ENCODE results near the gene TIMM10B. TPM values are rescaled to one million over a fixed set of nuclear protein-coding genes. Genes with fewer than 3 reads are reported as not detected.

TIMM10B gene
- total RNA-seq, 4 donors from 2014 or later, result 10.0 to 14.5 (median 12.4) TPM

DNA sequence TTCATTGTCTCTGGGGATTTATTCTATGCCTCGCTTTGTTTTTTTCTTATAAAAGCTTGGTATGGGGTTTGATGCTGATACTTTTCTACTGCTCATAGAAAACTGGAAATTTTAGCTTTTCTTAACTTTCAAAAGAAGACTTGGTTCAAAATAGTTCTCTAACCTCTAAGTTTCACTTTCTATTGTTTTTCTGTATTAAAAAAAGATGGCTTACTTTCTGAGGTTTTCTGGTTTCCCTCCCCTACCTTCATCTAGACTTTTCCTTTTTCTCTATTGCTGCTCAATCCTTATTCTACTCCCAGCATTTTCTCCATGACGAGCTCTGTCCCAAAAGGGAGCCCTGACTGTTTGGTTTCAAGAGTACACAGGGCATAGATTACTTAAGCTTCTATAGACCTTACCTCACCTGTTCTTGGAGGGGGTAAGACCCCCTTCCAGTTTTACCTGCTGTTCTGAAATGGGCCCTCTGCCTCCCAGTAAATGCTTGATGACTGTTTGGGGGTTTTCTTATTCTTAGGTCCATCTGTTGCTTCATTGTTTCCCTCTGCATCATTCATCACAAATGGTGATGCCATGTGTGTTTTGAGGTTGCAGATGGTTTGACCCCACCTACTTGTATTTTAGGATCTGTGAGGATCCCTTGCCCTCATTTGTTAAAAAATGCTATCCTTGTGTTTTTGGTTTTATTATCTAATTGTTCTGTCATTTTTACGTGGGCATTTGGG is 45.3 kb downstream of the TIMM10B start:
- ATAC-seq (no peak), DNase-seq (no peak)
- Histone ChIP-seq H3K4me3 (no peak overlapping the region), H3K27me3 (no peaks in the 10 kb centered on the region), H3K4me1 (no peaks in the 10 kb centered on the region), H3K36me3 (peaks cover 0 to 7% of the 10 kb centered on the region in 2 donors), H3K27ac (no peak overlapping the region), H3K9me3 (no peaks in the 10 kb centered on the region)
- in situ Hi-C loops (cut with MboI; ENCODE audit: low sequenced_read_pairs in 4 of 4) (no loop called here), intact Hi-C loops (cut with DNase I; ENCODE audit: low total_unique reads) (no loop called here)
- TF ChIP-seq POLR2A (IDR thresholded peaks at IDR 0.05) (no peak), CTCF (IDR thresholded peaks at IDR 0.05 in 4 of 5, conservative IDR thresholded peaks at IDR 0.05 in 1 of 5) (no peak)

GRCh38 chr11:6529266-6529665 is 48.0 kb downstream of the TIMM10B start:
- no peak for ATAC-seq
- H3K27ac ChIP-seq, result no peak overlapping the region
- TF ChIP-seq POLR2A (IDR thresholded peaks at IDR 0.05) (no peak), CTCF (IDR thresholded peaks at IDR 0.05 in 4 of 5, conservative IDR thresholded peaks at IDR 0.05 in 1 of 5) (no peak)
- H3K9me3 ChIP-seq, result no peaks in the 10 kb centered on the region
- intact Hi-C loops (cut with DNase I; ENCODE audit: low total_unique reads), result no loop called here
- no peak for DNase-seq
- no peaks in the 10 kb centered on the region for H3K4me1 ChIP-seq
- H3K4me3 ChIP-seq, result no peak overlapping the region
- in situ Hi-C loops (cut with MboI; ENCODE audit: low sequenced_read_pairs in 4 of 4), result no loop called here
- H3K36me3 ChIP-seq, result peaks cover 0 to 16% of the 10 kb centered on the region in 2 donors
- no peaks in the 10 kb centered on the region for H3K27me3 ChIP-seq

DNA sequence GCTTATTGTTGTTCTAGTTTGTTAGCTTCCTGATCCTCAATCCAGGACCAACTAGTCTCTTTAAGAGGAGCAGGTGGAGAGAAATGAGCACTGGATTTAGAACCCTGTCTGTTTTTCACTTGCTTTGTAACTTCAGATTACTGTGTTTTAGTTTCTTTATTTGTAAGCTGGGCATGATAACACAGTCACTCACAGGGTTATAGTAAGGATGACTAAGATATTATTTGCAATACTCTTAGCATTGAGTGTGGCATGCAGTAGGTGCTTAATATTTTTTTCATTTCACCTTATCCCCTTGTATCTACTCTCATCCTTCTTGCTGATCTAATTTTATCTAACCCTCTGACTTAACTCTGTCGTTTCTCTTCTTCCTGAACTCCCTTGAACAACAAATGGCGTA is 49.5 kb downstream of the TIMM10B start:
- H3K4me3 ChIP-seq, result no peak overlapping the region
- no peak for TF ChIP-seq POLR2A (IDR thresholded peaks at IDR 0.05)
- TF ChIP-seq CTCF (IDR thresholded peaks at IDR 0.05 in 4 of 5, conservative IDR thresholded peaks at IDR 0.05 in 1 of 5), result no peak
- no peaks in the 10 kb centered on the region for H3K4me1 ChIP-seq
- no peaks in the 10 kb centered on the region for H3K9me3 ChIP-seq
- DNase-seq, result no peak
- H3K27ac ChIP-seq, result no peak overlapping the region
- intact Hi-C loops (cut with DNase I; ENCODE audit: low total_unique reads) (loop anchor here (1.0 to 5.0 kb wide), 3 partner anchors 81 to 175 kb away; partner anchors contain the start of genes MRPL17 and TAF10), in situ Hi-C loops (cut with MboI; ENCODE audit: low sequenced_read_pairs in 4 of 4) (loop anchor here (5.0 to 10.0 kb wide), 4 partner anchors 144 to 176 kb away; partner anchors contain the start of gene MRPL17 (in 2 of the 4))
- ATAC-seq, result peak in 1 of 2 donors; percentile 18
- H3K27me3 ChIP-seq, result no peaks in the 10 kb centered on the region
- peaks cover 0 to 19% of the 10 kb centered on the region in 2 donors for H3K36me3 ChIP-seq

DNA sequence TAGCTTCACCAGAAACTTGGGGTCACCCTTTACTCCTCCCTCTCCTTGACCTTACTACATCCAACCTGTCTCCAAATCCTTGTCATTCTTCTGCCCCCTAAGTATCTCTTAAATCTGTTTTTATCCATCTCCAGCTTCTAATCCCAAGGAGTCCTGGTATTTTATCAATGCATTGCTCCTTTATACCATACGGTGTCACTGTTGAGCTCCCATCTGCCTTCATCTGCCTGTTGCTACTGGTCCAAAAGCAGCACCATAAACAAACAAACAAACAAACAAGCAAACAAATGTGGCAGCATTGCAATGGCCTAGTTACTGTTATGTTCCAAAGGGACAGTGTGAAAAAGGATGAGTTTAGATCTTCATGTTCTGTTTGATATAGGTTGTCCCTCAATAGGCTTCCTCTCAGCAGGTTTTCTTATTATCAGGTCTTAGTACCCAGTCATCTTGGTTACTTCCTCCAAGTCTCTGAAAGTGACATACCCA is 50.0 kb downstream of the TIMM10B start:
- intact Hi-C loops (cut with DNase I; ENCODE audit: low total_unique reads), result loop anchor here (1.0 to 5.0 kb wide), 3 partner anchors 81 to 175 kb away; partner anchors contain the start of genes MRPL17 and TAF10
- no peak for DNase-seq
- no peak overlapping the region for H3K27ac ChIP-seq
- H3K4me3 ChIP-seq, result no peak overlapping the region
- TF ChIP-seq POLR2A (IDR thresholded peaks at IDR 0.05) (no peak), CTCF (IDR thresholded peaks at IDR 0.05 in 4 of 5, conservative IDR thresholded peaks at IDR 0.05 in 1 of 5) (peak; percentile 71 to 84 (median 78))
- H3K9me3 ChIP-seq, result no peaks in the 10 kb centered on the region
- H3K4me1 ChIP-seq, result no peaks in the 10 kb centered on the region
- no peaks in the 10 kb centered on the region for H3K27me3 ChIP-seq
- in situ Hi-C loops (cut with MboI; ENCODE audit: low sequenced_read_pairs in 4 of 4), result loop anchor here (5.0 to 10.0 kb wide), 4 partner anchors 143 to 176 kb away; partner anchors contain the start of gene MRPL17 (in 2 of the 4)
- ATAC-seq, result peak; percentile 71 to 88
- peaks cover 0 to 19% of the 10 kb centered on the region in 2 donors for H3K36me3 ChIP-seq

Other genes starting within 250 kb of the TIMM10B start
- gene FHIP1B, start 246.9 kb upstream of the TIMM10B start, total RNA-seq, result 10 to 100 TPM; 23.9 to 41.7 (median 33.9) TPM
- gene CNGA4, start 242.4 kb upstream of the TIMM10B start, total RNA-seq, result not detected
- gene CCKBR, start 221.7 kb upstream of the TIMM10B start, total RNA-seq, result not detected
- 10 to 100 TPM; 12.9 to 53.6 (median 34.1) TPM for gene CAVIN3, start 161.0 kb upstream of the TIMM10B start, total RNA-seq
- 10 to 100 TPM; 19.2 to 56.1 (median 42.4) TPM for gene SMPD1, start 91.0 kb upstream of the TIMM10B start, total RNA-seq
- 10 to 100 TPM; 18.5 to 49.2 (median 46.2) TPM for gene APBB1, start 62.4 kb upstream of the TIMM10B start, total RNA-seq
- 10 to 100 TPM in 1 of 4 donors, 1 to 10 TPM in 1, not detected in 2; 8.7 to 17.6 TPM for gene HPX, start 40.5 kb upstream of the TIMM10B start, total RNA-seq
- gene TRIM3, start 7.6 kb upstream of the TIMM10B start, total RNA-seq, result 10 to 100 TPM; 15.3 to 20.0 (median 16.5) TPM
- gene ARFIP2, start 170 bp upstream of the TIMM10B start, total RNA-seq, result 10 to 100 TPM; 20.1 to 27.8 (median 24.4) TPM
- 10 to 100 TPM in 1 of 4 donors, 1 to 10 TPM in 3; 3.4 to 10.5 (median 4.3) TPM for gene DNHD1, start 15.8 kb downstream of the TIMM10B start, total RNA-seq
- 10 to 100 TPM; 10.9 to 25.7 (median 14.9) TPM for gene RRP8, start 122.1 kb downstream of the TIMM10B start, total RNA-seq
- 100 to 1,000 TPM in 1 of 4 donors, 10 to 100 TPM in 3; 48.3 to 113 (median 70.5) TPM for gene ILK, start 122.3 kb downstream of the TIMM10B start, total RNA-seq
- 10 to 100 TPM; 49.8 to 77.8 (median 65.7) TPM for gene TAF10, start 130.7 kb downstream of the TIMM10B start, total RNA-seq
- 10 to 100 TPM; 13.9 to 43.4 (median 19.6) TPM for gene TPP1, start 137.9 kb downstream of the TIMM10B start, total RNA-seq
- gene DCHS1, start 174.3 kb downstream of the TIMM10B start, total RNA-seq, result 1 to 10 TPM; 1.5 to 3.8 (median 2.8) TPM
- gene MRPL17, start 201.8 kb downstream of the TIMM10B start, total RNA-seq, result 10 to 100 TPM; 25.1 to 33.4 (median 27.7) TPM

Measured in gastrocnemius medialis (tissue), 4 donors.